ENCODE results near the gene SLC4A3. TPM values are rescaled to one million over a fixed set of nuclear protein-coding genes. Genes with fewer than 3 reads are reported as not detected.

The SLC4A3 gene
- total RNA-seq, 1 experiment from 2014 or later = 23.0 TPM

DNA sequence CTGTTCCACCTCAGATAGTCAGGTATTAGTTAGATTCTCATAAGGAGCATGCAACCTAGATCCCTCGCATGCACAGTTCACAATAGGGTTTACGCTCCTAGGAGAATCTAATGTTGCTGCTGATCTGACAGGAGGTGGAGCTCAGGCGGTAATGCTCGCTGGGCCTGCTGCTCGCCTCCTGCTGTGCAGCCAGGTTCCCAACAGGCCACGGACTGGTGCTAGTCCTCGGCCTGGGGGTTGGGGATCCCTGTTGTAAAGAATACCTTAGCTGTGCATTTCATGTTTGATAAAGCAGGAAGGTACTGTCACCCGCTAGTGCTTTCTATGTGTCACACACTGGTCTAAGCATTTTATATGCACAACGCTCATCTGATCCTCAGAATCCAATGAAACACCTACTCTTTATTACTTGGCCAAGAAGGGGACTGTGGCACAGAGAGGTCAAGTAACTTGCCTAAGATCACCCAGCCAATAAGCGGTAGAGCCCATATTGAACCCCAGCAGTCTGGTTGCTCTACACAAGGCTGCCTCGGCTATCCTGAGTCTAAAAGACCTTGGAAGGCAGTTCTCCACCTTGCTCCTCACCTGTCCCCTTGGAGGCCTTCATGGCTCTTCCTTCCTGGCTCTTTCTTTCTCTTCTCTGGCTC lies 35.8 kb downstream of the SLC4A3 start:
- no peak for ATAC-seq
- no peaks in the 10 kb centered on the region for H3K79me2 ChIP-seq (ENCODE audit: insufficient read depth, low read length)
- no peak overlapping the region for H3K4me3 ChIP-seq (replicated peaks in 1 of 2; ENCODE audit: low read depth in 1 of 2, low read length in 2 of 2)
- H3K27ac ChIP-seq (ENCODE audit: low read depth, low read length) = no peak overlapping the region
- no peak overlapping the region for H3K4me2 ChIP-seq (ENCODE audit: low read length)
- ChIA-PET CTCF (no interaction called here), POLR2A (no interaction called here), RAD21 (ENCODE audit: low non-redundant PET in 1 of 2, low total read pairs in 2 of 2, uncharacterized antibody in 2 of 2, unreplicated experiment in 2 of 2) (no interaction called here)
- H4K20me1 ChIP-seq (ENCODE audit: insufficient read depth) = no peaks in the 10 kb centered on the region
- no TSS peak for BruUV-seq (replicated peaks)
- H2AFZ ChIP-seq (ENCODE audit: low read depth, low read length, poor library complexity, severe bottlenecking) = no peak overlapping the region
- intact Hi-C loops (cut with micrococcal nuclease) = no loop called here
- H3K9ac ChIP-seq (ENCODE audit: low read length) = no peak overlapping the region
- DNase-seq (ENCODE audit: low read depth, low spot score) = no peak
- no peaks in the 10 kb centered on the region for H3K27me3 ChIP-seq (ENCODE audit: insufficient read depth, low read length)
- H3K9me2 ChIP-seq (ENCODE audit: insufficient read depth) = no peaks in the 10 kb centered on the region
- H3K9me3 ChIP-seq (ENCODE audit: control insufficient read depth in 1 of 2, insufficient read depth in 1 of 2, low read depth in 1 of 2, low read length in 2 of 2) = peaks cover 0 to 13% of the 10 kb centered on the region in 2 experiments; a peak in 1 of 4 replicates
- no peaks in the 10 kb centered on the region for H3K36me3 ChIP-seq (ENCODE audit: control insufficient read depth in 1 of 2, insufficient read depth in 2 of 2, low read length in 2 of 2)
- TF ChIP-seq ELF1 (IDR thresholded peaks at IDR 0.05; ENCODE audit: borderline replicate concordance, low read depth) = no peak
- no peak for TF ChIP-seq ZFX (IDR thresholded peaks at IDR 0.05)
- TF ChIP-seq SIN3A (IDR thresholded peaks at IDR 0.05; ENCODE audit: low read depth) = no peak
- H3K4me1 ChIP-seq (ENCODE audit: control insufficient read depth in 1 of 2, insufficient read depth in 2 of 2, low read length in 2 of 2) = peaks cover 0 to 19% of the 10 kb centered on the region in 2 experiments; a peak in 2 of 4 replicates

DNA sequence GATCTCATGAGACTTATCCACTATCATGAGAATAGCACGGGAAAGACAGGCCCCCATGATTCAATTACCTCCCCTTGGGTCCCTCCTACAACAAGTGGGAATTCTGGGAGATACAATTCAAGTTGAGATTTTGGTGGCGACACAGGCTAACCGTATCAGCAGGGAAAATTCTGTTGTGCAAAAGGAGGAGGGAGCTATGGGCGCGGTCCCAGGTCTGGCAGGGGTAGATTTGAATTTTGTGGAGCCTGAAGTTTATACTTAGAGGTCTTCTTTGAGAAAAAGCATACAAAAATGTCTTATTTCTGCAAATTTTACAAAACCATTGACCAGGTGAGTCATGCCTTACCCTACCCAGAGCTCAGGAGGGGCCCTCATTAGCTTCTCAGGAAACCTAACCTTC lies 36.6 kb downstream of the SLC4A3 start:
- Histone ChIP-seq H3K36me3 (ENCODE audit: control insufficient read depth in 1 of 2, insufficient read depth in 2 of 2, low read length in 2 of 2) (no peaks in the 10 kb centered on the region), H3K4me3 (replicated peaks in 1 of 2; ENCODE audit: low read depth in 1 of 2, low read length in 2 of 2) (no peak overlapping the region), H3K79me2 (ENCODE audit: insufficient read depth, low read length) (no peaks in the 10 kb centered on the region), H4K20me1 (ENCODE audit: insufficient read depth) (no peaks in the 10 kb centered on the region), H3K27ac (ENCODE audit: low read depth, low read length) (no peak overlapping the region), H3K9ac (ENCODE audit: low read length) (no peak overlapping the region), H3K4me1 (ENCODE audit: control insufficient read depth in 1 of 2, insufficient read depth in 2 of 2, low read length in 2 of 2) (peaks cover 0 to 19% of the 10 kb centered on the region in 2 experiments; a peak in 2 of 4 replicates), H3K9me2 (ENCODE audit: insufficient read depth) (no peaks in the 10 kb centered on the region), H3K4me2 (ENCODE audit: low read length) (no peak overlapping the region), H3K9me3 (ENCODE audit: control insufficient read depth in 1 of 2, insufficient read depth in 1 of 2, low read depth in 1 of 2, low read length in 2 of 2) (peaks cover 0 to 13% of the 10 kb centered on the region in 2 experiments; a peak in 1 of 4 replicates), H3K27me3 (ENCODE audit: insufficient read depth, low read length) (no peaks in the 10 kb centered on the region), H2AFZ (ENCODE audit: low read depth, low read length, poor library complexity, severe bottlenecking) (no peak overlapping the region)
- no TSS peak for BruUV-seq (replicated peaks)
- ChIA-PET POLR2A (no interaction called here), CTCF (no interaction called here), RAD21 (ENCODE audit: low non-redundant PET in 1 of 2, low total read pairs in 2 of 2, uncharacterized antibody in 2 of 2, unreplicated experiment in 2 of 2) (no interaction called here)
- intact Hi-C loops (cut with micrococcal nuclease) = no loop called here
- DNase-seq (ENCODE audit: low read depth, low spot score) = no peak
- ATAC-seq = no peak
- no peak for TF ChIP-seq ZNF274 (IDR thresholded peaks at IDR 0.05; ENCODE audit: low read depth, low read length)
- no peak for TF ChIP-seq JUND (IDR thresholded peaks at IDR 0.05)
- TF ChIP-seq, protein P1, sequence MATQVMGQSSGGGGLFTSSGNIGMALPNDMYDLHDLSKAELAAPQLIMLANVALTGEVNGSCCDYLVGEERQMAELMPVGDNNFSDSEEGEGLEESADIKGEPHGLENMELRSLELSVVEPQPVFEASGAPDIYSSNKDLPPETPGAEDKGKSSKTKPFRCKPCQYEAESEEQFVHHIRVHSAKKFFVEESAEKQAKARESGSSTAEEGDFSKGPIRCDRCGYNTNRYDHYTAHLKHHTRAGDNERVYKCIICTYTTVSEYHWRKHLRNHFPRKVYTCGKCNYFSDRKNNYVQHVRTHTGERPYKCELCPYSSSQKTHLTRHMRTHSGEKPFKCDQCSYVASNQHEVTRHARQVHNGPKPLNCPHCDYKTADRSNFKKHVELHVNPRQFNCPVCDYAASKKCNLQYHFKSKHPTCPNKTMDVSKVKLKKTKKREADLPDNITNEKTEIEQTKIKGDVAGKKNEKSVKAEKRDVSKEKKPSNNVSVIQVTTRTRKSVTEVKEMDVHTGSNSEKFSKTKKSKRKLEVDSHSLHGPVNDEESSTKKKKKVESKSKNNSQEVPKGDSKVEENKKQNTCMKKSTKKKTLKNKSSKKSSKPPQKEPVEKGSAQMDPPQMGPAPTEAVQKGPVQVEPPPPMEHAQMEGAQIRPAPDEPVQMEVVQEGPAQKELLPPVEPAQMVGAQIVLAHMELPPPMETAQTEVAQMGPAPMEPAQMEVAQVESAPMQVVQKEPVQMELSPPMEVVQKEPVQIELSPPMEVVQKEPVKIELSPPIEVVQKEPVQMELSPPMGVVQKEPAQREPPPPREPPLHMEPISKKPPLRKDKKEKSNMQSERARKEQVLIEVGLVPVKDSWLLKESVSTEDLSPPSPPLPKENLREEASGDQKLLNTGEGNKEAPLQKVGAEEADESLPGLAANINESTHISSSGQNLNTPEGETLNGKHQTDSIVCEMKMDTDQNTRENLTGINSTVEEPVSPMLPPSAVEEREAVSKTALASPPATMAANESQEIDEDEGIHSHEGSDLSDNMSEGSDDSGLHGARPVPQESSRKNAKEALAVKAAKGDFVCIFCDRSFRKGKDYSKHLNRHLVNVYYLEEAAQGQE (IDR thresholded peaks at IDR 0.05; ENCODE audit: low read depth) = no peak
- TF ChIP-seq, protein P2, sequence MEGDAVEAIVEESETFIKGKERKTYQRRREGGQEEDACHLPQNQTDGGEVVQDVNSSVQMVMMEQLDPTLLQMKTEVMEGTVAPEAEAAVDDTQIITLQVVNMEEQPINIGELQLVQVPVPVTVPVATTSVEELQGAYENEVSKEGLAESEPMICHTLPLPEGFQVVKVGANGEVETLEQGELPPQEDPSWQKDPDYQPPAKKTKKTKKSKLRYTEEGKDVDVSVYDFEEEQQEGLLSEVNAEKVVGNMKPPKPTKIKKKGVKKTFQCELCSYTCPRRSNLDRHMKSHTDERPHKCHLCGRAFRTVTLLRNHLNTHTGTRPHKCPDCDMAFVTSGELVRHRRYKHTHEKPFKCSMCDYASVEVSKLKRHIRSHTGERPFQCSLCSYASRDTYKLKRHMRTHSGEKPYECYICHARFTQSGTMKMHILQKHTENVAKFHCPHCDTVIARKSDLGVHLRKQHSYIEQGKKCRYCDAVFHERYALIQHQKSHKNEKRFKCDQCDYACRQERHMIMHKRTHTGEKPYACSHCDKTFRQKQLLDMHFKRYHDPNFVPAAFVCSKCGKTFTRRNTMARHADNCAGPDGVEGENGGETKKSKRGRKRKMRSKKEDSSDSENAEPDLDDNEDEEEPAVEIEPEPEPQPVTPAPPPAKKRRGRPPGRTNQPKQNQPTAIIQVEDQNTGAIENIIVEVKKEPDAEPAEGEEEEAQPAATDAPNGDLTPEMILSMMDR (IDR thresholded peaks at IDR 0.05 in 2 of 3, conservative IDR thresholded peaks at IDR 0.05 in 1 of 3; ENCODE audit: borderline replicate concordance in 1 of 3, insufficient read depth in 1 of 3, low read depth in 2 of 3, low read length in 2 of 3) = no peak
- TF ChIP-seq, protein P3, sequence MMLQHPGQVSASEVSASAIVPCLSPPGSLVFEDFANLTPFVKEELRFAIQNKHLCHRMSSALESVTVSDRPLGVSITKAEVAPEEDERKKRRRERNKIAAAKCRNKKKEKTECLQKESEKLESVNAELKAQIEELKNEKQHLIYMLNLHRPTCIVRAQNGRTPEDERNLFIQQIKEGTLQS (IDR thresholded peaks at IDR 0.05) = no peak
- TF ChIP-seq, protein P4, sequence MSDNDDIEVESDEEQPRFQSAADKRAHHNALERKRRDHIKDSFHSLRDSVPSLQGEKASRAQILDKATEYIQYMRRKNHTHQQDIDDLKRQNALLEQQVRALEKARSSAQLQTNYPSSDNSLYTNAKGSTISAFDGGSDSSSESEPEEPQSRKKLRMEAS (IDR thresholded peaks at IDR 0.05) = no peak
- no peak for TF ChIP-seq YY1 (IDR thresholded peaks at IDR 0.05; ENCODE audit: extremely low read depth, insufficient replicate concordance, low read depth, low read length)
- no peak for TF ChIP-seq POLR2A (IDR thresholded peaks at IDR 0.05; ENCODE audit: borderline replicate concordance, extremely low read depth, insufficient read depth, insufficient read length)
- no peak for TF ChIP-seq CEBPB (IDR thresholded peaks at IDR 0.05; ENCODE audit: low read depth)
- TF ChIP-seq EGR1 (IDR thresholded peaks at IDR 0.05; ENCODE audit: low read depth) = no peak

Measured in HCT116 (cell line).